Stimulated activated CD4-positive, alpha-beta T cell treated with anti-CD3 and anti-CD28 coated beads, Interleukin-2, amount 100 ng/mL, for 48 hours (primary cell): Measurements from ENCODE around the gene ASAP2.

Experiments
- DNase-seq, 2 donors: peaks; one replicate each; pipeline ENCODE4 v3.0.0-alpha.2; 2020

ASAP2 gene

GRCh38 chr2:9300829-9301453 lies 94.3 kb downstream of the ASAP2 start:
- DNase-seq: no peak

- DNase-seq: no peak
These were observed 96.1 kb downstream of the ASAP2 start for GRCh38 chr2:9302755-9303154.

GRCh38 chr2:9303528-9304225 lies 97.1 kb downstream of the ASAP2 start:
- DNase-seq: no peak

GRCh38 chr2:9306911-9307310 lies 100.3 kb downstream of the ASAP2 start:
- DNase-seq: no peak

GRCh38 chr2:9307535-9307934 lies 100.9 kb downstream of the ASAP2 start:
- DNase-seq: no peak

- no peak for DNase-seq
These were observed 101.8 kb downstream of the ASAP2 start for GRCh38 chr2:9308186-9308955.

GRCh38 chr2:9309147-9309546 lies 102.5 kb downstream of the ASAP2 start:
- no peak for DNase-seq

GRCh38 chr2:9310377-9310776 lies 103.8 kb downstream of the ASAP2 start:
- no peak for DNase-seq

GRCh38 chr2:9310798-9311197 lies 104.2 kb downstream of the ASAP2 start:
- no peak for DNase-seq

- no peak for DNase-seq
These were observed 104.9 kb downstream of the ASAP2 start for GRCh38 chr2:9311488-9311887.

- DNase-seq: no peak
These were observed 106.0 kb downstream of the ASAP2 start for GRCh38 chr2:9312591-9312990.

GRCh38 chr2:9313443-9313842 lies 106.8 kb downstream of the ASAP2 start:
- no peak for DNase-seq

- no peak for DNase-seq
These were observed 108.8 kb downstream of the ASAP2 start for GRCh38 chr2:9315280-9315847.

GRCh38 chr2:9317559-9317958 lies 110.9 kb downstream of the ASAP2 start:
- DNase-seq: no peak

- DNase-seq: no peak
These were observed 112.1 kb downstream of the ASAP2 start for GRCh38 chr2:9318461-9319337.

GRCh38 chr2:9319338-9319715 lies 112.7 kb downstream of the ASAP2 start:
- DNase-seq: no peak

- no peak for DNase-seq
These were observed 116.0 kb downstream of the ASAP2 start for GRCh38 chr2:9322576-9322975.

GRCh38 chr2:9325428-9325827 lies 118.8 kb downstream of the ASAP2 start:
- no peak for DNase-seq

GRCh38 chr2:9326975-9327374 lies 120.4 kb downstream of the ASAP2 start:
- no peak for DNase-seq

GRCh38 chr2:9327873-9328352 lies 121.3 kb downstream of the ASAP2 start:
- no peak for DNase-seq

GRCh38 chr2:9328931-9329330 lies 122.3 kb downstream of the ASAP2 start:
- no peak for DNase-seq

- DNase-seq: no peak
These were observed 122.9 kb downstream of the ASAP2 start for GRCh38 chr2:9329497-9329896.
